HG02970 (cell line): ENCODE measurements around the gene SULT1C2.
"Not testable (repeated sequence)": the region's sequence is repeated elsewhere in the genome, so short reads cannot be mapped to it uniquely, and the experiment has no call there.

Experiments used
- ATAC-seq: cut with Tn5 transposase; IDR thresholded peaks from one replicate; pipeline ENCODE4 v1.9.1; 2021; ENCODE audit warnings: mild to moderate bottlenecking, moderate library complexity, moderate number of reproducible peaks; ENCODE audit not compliant: unreplicated experiment, low FRiP score

Gene SULT1C2

DNA sequence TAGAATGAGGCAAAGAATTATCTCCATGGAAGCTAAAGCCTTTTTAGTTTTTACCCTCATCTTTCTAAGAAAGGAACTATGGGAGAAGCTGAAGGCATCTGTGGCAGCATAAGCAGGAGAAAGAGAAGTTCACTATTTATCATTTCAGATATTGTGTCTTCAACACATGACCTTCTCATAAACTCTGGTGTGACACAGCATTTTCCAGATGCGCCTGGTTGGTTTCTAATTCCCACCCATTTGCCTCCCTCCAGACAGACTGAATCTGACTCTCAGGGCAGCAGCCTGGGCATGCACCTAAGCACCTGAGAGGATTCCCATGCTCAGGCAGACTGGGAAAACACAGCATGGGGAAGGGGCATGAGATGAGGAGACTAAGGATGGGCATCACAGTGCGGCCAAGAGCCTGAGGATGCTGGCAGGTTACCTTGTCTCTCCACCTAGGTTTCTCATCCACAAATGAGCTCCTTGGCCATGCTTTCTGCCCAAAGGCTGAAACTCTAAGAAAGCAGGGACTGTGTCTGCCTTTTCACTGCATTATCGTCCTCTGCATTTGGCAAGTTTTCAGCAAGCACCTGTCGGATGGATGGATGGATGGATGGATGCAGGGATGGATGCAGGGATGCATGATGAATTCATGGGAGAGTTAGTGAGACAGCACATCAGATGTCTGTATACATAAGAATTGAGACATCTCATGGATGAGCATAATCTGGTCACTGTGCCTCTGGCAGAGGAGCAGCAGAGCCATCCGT, 60.3 kb downstream of the SULT1C2 start:
- no peak for ATAC-seq

DNA sequence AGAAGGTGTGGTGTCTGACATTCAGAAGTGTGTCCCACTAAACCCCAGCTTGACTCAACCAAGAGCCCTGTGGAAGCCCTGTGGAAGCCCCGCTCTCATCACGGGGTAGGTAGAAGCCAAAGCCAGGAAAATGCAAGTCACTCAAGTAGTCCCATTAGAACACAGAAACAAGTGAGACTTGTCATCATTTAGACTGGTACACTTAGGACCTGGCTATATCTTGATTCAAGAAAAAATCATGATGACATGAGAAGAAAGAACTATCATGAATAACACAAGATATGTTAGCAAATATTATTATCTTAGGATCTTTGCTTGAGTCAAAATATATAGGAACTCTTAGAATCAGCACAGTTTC, 60.9 kb downstream of the SULT1C2 start:
- ATAC-seq, result no peak

DNA sequence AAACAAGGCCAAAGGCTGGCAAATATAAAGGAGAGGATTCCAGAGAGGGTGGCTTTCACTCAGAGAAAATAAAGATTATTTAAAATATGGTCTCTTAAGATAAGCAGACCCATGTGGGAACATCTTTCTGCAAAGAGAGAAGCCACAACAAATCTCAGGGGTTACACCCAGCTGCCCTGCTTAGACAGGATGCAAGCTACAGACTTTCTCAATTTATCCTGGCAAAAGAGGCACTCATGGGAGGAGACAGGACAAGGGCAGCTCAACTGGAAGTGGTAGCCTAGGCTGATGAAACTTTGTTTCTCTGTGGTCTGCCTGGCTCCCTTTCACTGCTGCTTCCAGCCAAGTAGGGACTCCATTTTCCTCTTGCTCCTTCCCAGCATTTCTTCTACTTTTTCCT, 63.2 kb downstream of the SULT1C2 start:
- no peak for ATAC-seq

DNA sequence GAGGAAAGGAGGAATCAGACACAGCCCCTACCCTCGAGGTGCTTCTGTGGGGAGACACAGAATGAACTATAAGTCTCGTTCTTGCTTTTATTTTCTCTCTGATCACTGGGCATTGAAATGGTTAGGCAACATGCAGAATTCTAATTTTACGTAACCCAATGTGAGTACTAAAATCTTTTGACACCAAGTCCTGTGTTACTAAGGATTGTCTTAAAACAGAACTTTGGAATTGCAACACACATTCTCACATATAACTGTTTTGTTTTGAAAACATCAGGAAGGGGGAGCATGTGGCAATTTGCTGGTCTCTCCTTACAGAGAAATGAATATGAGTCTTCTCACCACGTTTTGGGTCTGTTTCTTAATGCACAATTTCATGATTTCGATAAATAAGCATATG, 65.4 kb downstream of the SULT1C2 start:
- ATAC-seq, result no peak

DNA sequence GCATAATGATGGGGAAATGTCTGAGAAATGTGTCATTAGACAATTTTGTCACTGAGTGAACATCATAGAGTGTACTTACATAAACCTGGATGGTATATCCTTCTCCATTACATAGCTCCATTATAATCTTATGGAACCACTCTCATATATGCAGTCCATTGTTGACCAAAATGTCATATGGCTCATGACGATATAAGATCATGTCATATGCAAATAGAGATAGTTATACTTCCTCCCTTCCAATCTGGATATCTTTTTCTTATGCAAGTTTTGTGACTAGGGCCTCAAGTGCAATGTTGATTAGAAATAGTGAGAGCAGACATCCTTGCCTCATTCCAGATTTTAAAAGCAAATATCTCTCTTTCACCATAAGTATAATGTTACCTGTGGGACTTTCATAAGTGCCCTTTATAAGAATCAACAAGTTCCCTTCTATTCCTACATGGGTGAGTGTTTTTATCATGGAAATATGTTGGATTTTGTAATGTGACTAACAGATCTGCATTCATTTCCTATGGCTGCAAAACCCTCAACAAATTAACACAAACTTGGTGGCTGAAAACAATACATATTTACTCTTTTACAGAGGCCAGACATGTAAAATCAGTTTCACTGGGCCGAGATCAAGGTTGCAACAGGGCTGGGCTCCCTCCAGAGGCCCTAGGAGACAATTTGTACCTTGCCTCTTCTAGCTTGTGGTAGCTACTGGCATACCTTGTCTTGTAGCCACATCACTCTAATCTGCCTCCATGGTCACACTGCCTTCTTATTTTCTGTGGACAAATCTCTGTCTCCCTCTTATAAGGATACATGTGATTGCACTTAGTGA, 67.4 kb downstream of the SULT1C2 start:
- ATAC-seq, result no peak

DNA sequence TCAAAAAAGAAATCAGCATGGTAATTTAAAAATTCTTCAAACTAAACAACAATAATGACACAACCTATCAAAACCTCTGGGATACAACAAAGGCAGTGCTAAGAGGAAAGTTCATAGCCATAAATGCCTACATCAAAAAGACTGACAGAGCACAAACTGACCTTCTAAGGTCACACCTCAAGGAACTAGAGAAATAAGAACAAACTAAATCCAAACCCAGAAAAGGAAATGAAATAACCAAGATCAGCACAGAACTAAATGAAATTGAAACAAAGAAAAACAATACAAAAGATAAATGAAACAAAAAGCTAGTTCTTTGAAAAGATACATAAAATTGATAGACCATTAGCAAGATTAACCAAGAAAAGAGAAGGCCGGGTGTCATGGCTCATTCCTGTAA, 70.6 kb downstream of the SULT1C2 start:
- not testable (repeated sequence) for ATAC-seq
